ENCODE data around the gene CRYL1. TPM values are rescaled to one million over a fixed set of nuclear protein-coding genes. Genes with fewer than 3 reads are reported as not detected.

The CRYL1 gene
- total and polyA plus RNA-seq, 2 of the 4 experiments (the other 2 are of a cell fraction) = 11.7 to 16.4 TPM

DNA sequence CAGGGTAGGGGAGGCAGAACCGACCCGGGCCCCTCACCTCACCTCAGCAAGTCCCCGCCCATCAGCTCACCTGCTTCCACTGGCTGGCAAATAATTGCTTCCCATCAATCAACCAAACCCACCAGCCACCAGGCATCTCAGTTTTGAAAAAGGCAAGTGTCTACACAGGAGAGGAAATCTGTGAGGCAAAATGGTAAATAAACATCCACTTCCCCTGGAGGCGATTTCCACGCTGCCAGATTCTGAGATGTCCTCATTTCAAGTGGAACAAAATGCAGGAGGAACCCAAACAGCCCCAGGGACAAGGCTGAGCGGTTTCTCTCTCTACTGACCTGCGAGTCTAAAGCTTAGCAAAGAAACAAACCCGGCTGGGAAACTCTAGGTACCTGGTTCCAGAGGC, 117.5 kb downstream of the CRYL1 start:
- H2AK9ac ChIP-seq (replicated peaks; ENCODE audit: low read depth, low read length, poor library complexity) = no peak overlapping the region
- no peak overlapping the region for H4K8ac ChIP-seq (ENCODE audit: low read depth in 2 of 2, low read length in 2 of 2)
- H3K9me1 ChIP-seq (ENCODE audit: insufficient read depth, low read length) = peaks cover 4% of the 10 kb centered on the region; the same call in 1 of the 2 replicates
- H3K4me1 ChIP-seq (ENCODE audit: control insufficient read depth, insufficient read depth, low read length) = peaks cover 6% of the 10 kb centered on the region
- POLR2A ChIA-PET (ENCODE audit: unreplicated experiment) = no interaction called here
- no peaks in the 10 kb centered on the region for H4K20me1 ChIP-seq (ENCODE audit: insufficient read depth, low read length)
- dilution Hi-C loops (cut with HindIII; ENCODE audit: low sequenced_read_pairs, unreplicated experiment) = no loop called here
- no peak overlapping the region for H2AK5ac ChIP-seq (ENCODE audit: low read depth, low read length)
- no peaks in the 10 kb centered on the region for H3K36me3 ChIP-seq (ENCODE audit: control insufficient read depth, insufficient read depth, low read length)
- CTCF ChIA-PET = no interaction called here
- WGBS, 2 experiments (ENCODE audit: extremely low coverage in 2 of 2, insufficient read length in 1 of 2) = no CpG with 5 or more reads among the region's 8 CpGs
- H2BK15ac ChIP-seq (ENCODE audit: low read depth, low read length) = no peak overlapping the region
- no peaks in the 10 kb centered on the region for H3K9me3 ChIP-seq (ENCODE audit: control insufficient read depth, insufficient read depth, low read length)
- no peak overlapping the region for H3K23ac ChIP-seq (ENCODE audit: low read depth, low read length)
- no peak overlapping the region for H4K91ac ChIP-seq (ENCODE audit: insufficient read depth, low read depth, low read length)
- no peak overlapping the region for H3K27ac ChIP-seq (ENCODE audit: insufficient read depth, low read length)
- no peak overlapping the region for H3K4me2 ChIP-seq (ENCODE audit: low read depth, low read length)
- H3K79me1 ChIP-seq (ENCODE audit: low read depth in 1 of 2, low read length in 2 of 2) = no peaks in the 10 kb centered on the region
- no peak overlapping the region for H2BK5ac ChIP-seq (ENCODE audit: low read depth, low read length, poor library complexity, severe bottlenecking)
- no peak for ATAC-seq (ENCODE audit: low read depth)
- no peak overlapping the region for H4K5ac ChIP-seq (ENCODE audit: low read depth, low read length)
- in situ Hi-C loops (cut with MboI; ENCODE audit: low sequenced_read_pairs) = no loop called here
- TF ChIP-seq, protein P1, sequence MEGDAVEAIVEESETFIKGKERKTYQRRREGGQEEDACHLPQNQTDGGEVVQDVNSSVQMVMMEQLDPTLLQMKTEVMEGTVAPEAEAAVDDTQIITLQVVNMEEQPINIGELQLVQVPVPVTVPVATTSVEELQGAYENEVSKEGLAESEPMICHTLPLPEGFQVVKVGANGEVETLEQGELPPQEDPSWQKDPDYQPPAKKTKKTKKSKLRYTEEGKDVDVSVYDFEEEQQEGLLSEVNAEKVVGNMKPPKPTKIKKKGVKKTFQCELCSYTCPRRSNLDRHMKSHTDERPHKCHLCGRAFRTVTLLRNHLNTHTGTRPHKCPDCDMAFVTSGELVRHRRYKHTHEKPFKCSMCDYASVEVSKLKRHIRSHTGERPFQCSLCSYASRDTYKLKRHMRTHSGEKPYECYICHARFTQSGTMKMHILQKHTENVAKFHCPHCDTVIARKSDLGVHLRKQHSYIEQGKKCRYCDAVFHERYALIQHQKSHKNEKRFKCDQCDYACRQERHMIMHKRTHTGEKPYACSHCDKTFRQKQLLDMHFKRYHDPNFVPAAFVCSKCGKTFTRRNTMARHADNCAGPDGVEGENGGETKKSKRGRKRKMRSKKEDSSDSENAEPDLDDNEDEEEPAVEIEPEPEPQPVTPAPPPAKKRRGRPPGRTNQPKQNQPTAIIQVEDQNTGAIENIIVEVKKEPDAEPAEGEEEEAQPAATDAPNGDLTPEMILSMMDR (conservative IDR thresholded peaks at IDR 0.05; ENCODE audit: low read depth, low read length) = no peak
- TF ChIP-seq, protein P2, sequence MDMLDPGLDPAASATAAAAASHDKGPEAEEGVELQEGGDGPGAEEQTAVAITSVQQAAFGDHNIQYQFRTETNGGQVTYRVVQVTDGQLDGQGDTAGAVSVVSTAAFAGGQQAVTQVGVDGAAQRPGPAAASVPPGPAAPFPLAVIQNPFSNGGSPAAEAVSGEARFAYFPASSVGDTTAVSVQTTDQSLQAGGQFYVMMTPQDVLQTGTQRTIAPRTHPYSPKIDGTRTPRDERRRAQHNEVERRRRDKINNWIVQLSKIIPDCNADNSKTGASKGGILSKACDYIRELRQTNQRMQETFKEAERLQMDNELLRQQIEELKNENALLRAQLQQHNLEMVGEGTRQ (IDR thresholded peaks at IDR 0.05; ENCODE audit: low read depth, low read length) = no peak
- TF ChIP-seq MAZ (IDR thresholded peaks at IDR 0.05; ENCODE audit: borderline replicate concordance, low read depth, low read length) (no peak), RAD21 (IDR thresholded peaks at IDR 0.05; ENCODE audit: low read length) (no peak), RCOR1 (IDR thresholded peaks at IDR 0.05; ENCODE audit: insufficient replicate concordance, low read length) (no peak), CHD1 (IDR thresholded peaks at IDR 0.05; ENCODE audit: low read depth, low read length) (no peak), MXI1 (IDR thresholded peaks at IDR 0.05; ENCODE audit: borderline replicate concordance, low read depth, low read length) (no peak), RFX5 (IDR thresholded peaks at IDR 0.05; ENCODE audit: low read depth, low read length) (no peak), FOS (IDR thresholded peaks at IDR 0.05; ENCODE audit: low read depth, low read length) (no peak), MAFK (IDR thresholded peaks at IDR 0.05; ENCODE audit: low read depth, low read length) (no peak), NFE2L2 (IDR thresholded peaks at IDR 0.05; ENCODE audit: low read depth, low read length) (no peak), SMC3 (IDR thresholded peaks at IDR 0.05; ENCODE audit: low read depth, low read length) (no peak), POLR2A (IDR thresholded peaks at IDR 0.05; ENCODE audit: low read depth, low read length) (no peak)
- no TSS peak for BruUV-seq (replicated peaks)
- H2BK20ac ChIP-seq (ENCODE audit: low read depth, low read length) = no peak overlapping the region
- no peak overlapping the region for H3K4me3 ChIP-seq (ENCODE audit: insufficient read depth, low read depth, low read length)
- intact Hi-C loops (cut with micrococcal nuclease) = no loop called here
- no peak overlapping the region for H3K4ac ChIP-seq (ENCODE audit: low read depth, low read length)
- no peak for DNase-seq
- no peak overlapping the region for H3K9ac ChIP-seq (ENCODE audit: low read depth, low read length)
- peaks cover 7% of the 10 kb centered on the region; the same call in 1 of the 2 replicates for H3K27me3 ChIP-seq (ENCODE audit: control insufficient read depth, insufficient read depth, low read length)
- no peak overlapping the region for H3K18ac ChIP-seq (ENCODE audit: low read depth, low read length)
- no peak overlapping the region for H3K14ac ChIP-seq (replicated peaks; ENCODE audit: low read depth, low read length)
- no peak overlapping the region for H3K56ac ChIP-seq (ENCODE audit: extremely low read depth, insufficient read depth, low read length)
- H2AFZ ChIP-seq (replicated peaks; ENCODE audit: low read length, poor library complexity) = no peak overlapping the region
- H2BK120ac ChIP-seq (ENCODE audit: low read depth, low read length) = no peak overlapping the region
